Measurements from ENCODE around the gene VASH1.
"Not testable (repeated sequence)": the region's sequence is repeated elsewhere in the genome, so short reads cannot be mapped to it uniquely, and the experiment has no call there.

Gene VASH1

GRCh38 chr14:76761136-76761959, at the start of gene VASH1:
VASH1 (plus strand) TSS chr14:76761468; CDS start chr14:76762822, 1,354 bp downstream.
- peak; percentile 52 to 66 for DNase-seq (ENCODE audit: low read depth in 2 of 2)

GRCh38 chr14:76713121-76713520, 48.1 kb upstream of the VASH1 start:
- DNase-seq (ENCODE audit: low read depth in 2 of 2): no peak

- DNase-seq (ENCODE audit: low read depth in 2 of 2): no peak
Measured at GRCh38 chr14:76714470-76714869, 46.8 kb upstream of the VASH1 start.

GRCh38 chr14:76715101-76715500, 46.2 kb upstream of the VASH1 start:
- DNase-seq (ENCODE audit: low read depth in 2 of 2): no peak

GRCh38 chr14:76715511-76716081, 45.7 kb upstream of the VASH1 start:
- no peak for DNase-seq (ENCODE audit: low read depth in 2 of 2)

- DNase-seq (ENCODE audit: low read depth in 2 of 2): no peak
Measured at GRCh38 chr14:76716285-76716684, 45.0 kb upstream of the VASH1 start.

- DNase-seq (ENCODE audit: low read depth in 2 of 2): no peak
Measured at GRCh38 chr14:76717508-76718290, 43.6 kb upstream of the VASH1 start.

- no peak for DNase-seq (ENCODE audit: low read depth in 2 of 2)
Measured at GRCh38 chr14:76718306-76719040, 42.8 kb upstream of the VASH1 start.

- no peak for DNase-seq (ENCODE audit: low read depth in 2 of 2)
Measured at GRCh38 chr14:76719666-76720065, 41.6 kb upstream of the VASH1 start.

GRCh38 chr14:76720382-76720813, 40.9 kb upstream of the VASH1 start:
- DNase-seq (ENCODE audit: low read depth in 2 of 2): no peak

- DNase-seq (ENCODE audit: low read depth in 2 of 2): not testable (repeated sequence)
Measured at GRCh38 chr14:76721506-76721905, 39.8 kb upstream of the VASH1 start.

GRCh38 chr14:76724651-76725550, 36.4 kb upstream of the VASH1 start:
- DNase-seq (ENCODE audit: low read depth in 2 of 2): no peak

- DNase-seq (ENCODE audit: low read depth in 2 of 2): no peak
Measured at GRCh38 chr14:76726551-76726970, 34.7 kb upstream of the VASH1 start.

- DNase-seq (ENCODE audit: low read depth in 2 of 2): no peak
Measured at GRCh38 chr14:76727384-76727783, 33.9 kb upstream of the VASH1 start.

- DNase-seq (ENCODE audit: low read depth in 2 of 2): no peak
Measured at GRCh38 chr14:76727901-76728300, 33.4 kb upstream of the VASH1 start.

- no peak for DNase-seq (ENCODE audit: low read depth in 2 of 2)
Measured at GRCh38 chr14:76729258-76729657, 32.0 kb upstream of the VASH1 start.

GRCh38 chr14:76729953-76730505, 31.2 kb upstream of the VASH1 start:
- DNase-seq (ENCODE audit: low read depth in 2 of 2): no peak

GRCh38 chr14:76734501-76734900, 26.8 kb upstream of the VASH1 start:
- not testable (repeated sequence) for DNase-seq (ENCODE audit: low read depth in 2 of 2)

- no peak for DNase-seq (ENCODE audit: low read depth in 2 of 2)
Measured at GRCh38 chr14:76736514-76736913, 24.8 kb upstream of the VASH1 start.

- DNase-seq (ENCODE audit: low read depth in 2 of 2): no peak
Measured at GRCh38 chr14:76741074-76741473, 20.2 kb upstream of the VASH1 start.

All from stimulated activated CD8-positive, alpha-beta memory T cell treated with anti-CD3 and anti-CD28 coated beads, Interleukin-2, amount 100 ng/mL, for 48 hours (primary cell).